Trophoblast cell (in vitro differentiated cells and primary cell): ENCODE measurements around the gene NINJ2.

Experiments
- DNase-seq, 2 donors: peaks; one replicate each; pipeline ENCODE4 v3.0.0-alpha.2; 2016
- H2AFZ ChIP-seq: 2 replicates; pipeline ENCODE4 v1.6.1; 2013; ENCODE audit warnings: low read length, moderate library complexity, mild to moderate bottlenecking; ENCODE audit not compliant: insufficient read depth, poor library complexity
- H2AK5ac ChIP-seq: 2 replicates; pipeline ENCODE4 v1.6.1; 2013; ENCODE audit warnings: mild to moderate bottlenecking, low read length
- H2BK120ac ChIP-seq: 2 replicates; pipeline ENCODE4 v1.6.1; 2013; ENCODE audit warnings: low read length, mild to moderate bottlenecking, moderate library complexity; ENCODE audit not compliant: insufficient read depth, poor library complexity
- H2BK12ac ChIP-seq: 2 replicates; pipeline ENCODE4 v1.6.1; 2013; ENCODE audit warnings: mild to moderate bottlenecking, low read length, moderate library complexity
- H2BK5ac ChIP-seq: 2 replicates; pipeline ENCODE4 v1.6.1; 2013; ENCODE audit warnings: low read length, low read depth, moderate library complexity, mild to moderate bottlenecking; ENCODE audit not compliant: poor library complexity
- H3K14ac ChIP-seq: 2 replicates; pipeline ENCODE4 v1.6.1; 2013; ENCODE audit warnings: mild to moderate bottlenecking, low read length
- H3K18ac ChIP-seq: 2 replicates; pipeline ENCODE4 v1.6.1; 2013; ENCODE audit warnings: mild to moderate bottlenecking, low read length
- H3K23ac ChIP-seq: 2 replicates; pipeline ENCODE4 v1.6.1; 2013; ENCODE audit warnings: low read length
- H3K27ac ChIP-seq: 2 replicates; pipeline ENCODE4 v1.5.1; 2013; ENCODE audit warnings: low read depth, mild to moderate bottlenecking, inconsistent platforms, low read length, moderate library complexity
- H3K27me3 ChIP-seq: 2 replicates; pipeline ENCODE4 v1.6.1; 2013; ENCODE audit warnings: inconsistent platforms, mild to moderate bottlenecking, low read length, moderate library complexity; ENCODE audit not compliant: insufficient read depth
- H3K36me3 ChIP-seq, 2 experiments: 1 replicate in 1 of 2; 2 replicates in 1 of 2; pipeline ENCODE4 v1.6.1; 2013; ENCODE audit warnings: low read length in 2 of 2, mild to moderate bottlenecking in 2 of 2, moderate library complexity in 1 of 2; ENCODE audit not compliant: insufficient read depth in 2 of 2, control insufficient read depth in 1 of 2
- H3K4ac ChIP-seq: 2 replicates; pipeline ENCODE4 v1.6.1; 2013; ENCODE audit warnings: low read depth, mild to moderate bottlenecking, low read length, moderate library complexity
- H3K4me1 ChIP-seq, 2 experiments: 1 replicate in 1 of 2; 2 replicates in 1 of 2; pipeline ENCODE4 v1.6.1; 2013; ENCODE audit warnings: low read length in 2 of 2, mild to moderate bottlenecking in 2 of 2, moderate library complexity in 1 of 2; ENCODE audit not compliant: insufficient read depth in 2 of 2, control insufficient read depth in 1 of 2
- H3K4me2 ChIP-seq: 2 replicates; pipeline ENCODE4 v1.6.1; 2013; ENCODE audit warnings: inconsistent platforms, mild to moderate bottlenecking, low read length, moderate library complexity
- H3K4me3 ChIP-seq: 2 replicates; pipeline ENCODE4 v1.5.1; 2013; ENCODE audit warnings: mild to moderate bottlenecking, low read depth, low read length, inconsistent platforms
- H3K79me1 ChIP-seq: one replicate; pipeline ENCODE4 v1.6.1; 2013; ENCODE audit warnings: low read length
- H3K79me2 ChIP-seq: 2 replicates; pipeline ENCODE4 v1.6.1; 2013; ENCODE audit warnings: low read length, mild to moderate bottlenecking; ENCODE audit not compliant: control insufficient read depth, insufficient read depth, poor library complexity
- H3K9ac ChIP-seq: 2 replicates; pipeline ENCODE4 v1.6.1; 2013; ENCODE audit warnings: mild to moderate bottlenecking, low read length
- H3K9me3 ChIP-seq: 2 replicates; pipeline ENCODE4 v1.6.1; 2013; ENCODE audit warnings: low read depth, mild to moderate bottlenecking, control low read depth, inconsistent platforms, low read length; ENCODE audit not compliant: insufficient read depth
- H4K12ac ChIP-seq: 2 replicates; pipeline ENCODE4 v1.6.1; 2013; ENCODE audit warnings: low read depth, mild to moderate bottlenecking, low read length, moderate library complexity
- H4K8ac ChIP-seq: 2 replicates; pipeline ENCODE4 v1.6.1; 2013; ENCODE audit warnings: low read depth, mild to moderate bottlenecking, low read length, moderate library complexity
- H4K91ac ChIP-seq: one replicate; pipeline ENCODE4 v1.6.1; 2013; ENCODE audit warnings: low read depth, mild to moderate bottlenecking, low read length, moderate library complexity
- WGBS: extraction: QIAGEN DNeasy Blood & Tissue Kit; methylation state at CpG from one replicate; pipeline ENCODE4 v1.1.7; 2013; ENCODE audit warnings: missing lambda C conversion rate; ENCODE audit not compliant: insufficient read length, insufficient coverage; ENCODE audit errors: extremely low coverage; 5-methylcytosine and 5-hydroxymethylcytosine counted together

Gene NINJ2

GRCh38 chr12:541676-542324 lies 121.4 kb downstream of the NINJ2 start:
- Histone ChIP-seq H4K12ac (no peak overlapping the region), H2BK5ac (no peak overlapping the region), H3K4me1 (peaks cover 16 to 18% of the 10 kb centered on the region in 2 experiments), H3K9ac (no peak overlapping the region), H3K79me2 (peaks cover 2% of the 10 kb centered on the region), H3K4me3 (no peak overlapping the region), H3K23ac (no peak overlapping the region), H4K8ac (peak overlapping the region; percentile 37), H2BK120ac (no peak overlapping the region), H3K27me3 (no peaks in the 10 kb centered on the region), H3K27ac (no peak overlapping the region), H3K79me1 (peaks cover 3% of the 10 kb centered on the region), H4K91ac (no peak overlapping the region), H2AK5ac (no peak overlapping the region), H3K18ac (peak overlapping the region; percentile 54), H2AFZ (peak overlapping the region; percentile 25), H3K4ac (no peak overlapping the region), H3K4me2 (no peak overlapping the region), H3K9me3 (no peaks in the 10 kb centered on the region), H3K36me3 (no peaks in the 10 kb centered on the region), H2BK12ac (no peak overlapping the region), H3K14ac (no peak overlapping the region)
- no CpG with 5 or more reads among the region's 9 CpGs for WGBS
- DNase-seq = no peak

GRCh38 chr12:539540-540310 lies 123.5 kb downstream of the NINJ2 start:
- Histone ChIP-seq H2BK5ac (no peak overlapping the region), H3K9me3 (no peaks in the 10 kb centered on the region), H3K9ac (no peak overlapping the region), H3K27me3 (no peaks in the 10 kb centered on the region), H3K36me3 (no peaks in the 10 kb centered on the region), H4K8ac (no peak overlapping the region), H3K14ac (no peak overlapping the region), H4K12ac (no peak overlapping the region), H3K79me1 (peaks cover 3% of the 10 kb centered on the region), H4K91ac (no peak overlapping the region), H3K4me3 (no peak overlapping the region), H3K18ac (no peak overlapping the region), H3K79me2 (peaks cover 2% of the 10 kb centered on the region), H2AFZ (no peak overlapping the region), H3K4me2 (no peak overlapping the region), H3K23ac (no peak overlapping the region), H3K4ac (no peak overlapping the region), H3K27ac (no peak overlapping the region), H3K4me1 (peaks cover 16 to 18% of the 10 kb centered on the region in 2 experiments), H2AK5ac (no peak overlapping the region), H2BK12ac (no peak overlapping the region), H2BK120ac (no peak overlapping the region)
- DNase-seq = no peak
- no CpG with 5 or more reads among the region's 18 CpGs for WGBS

- H3K4me1 ChIP-seq = peaks cover 16 to 18% of the 10 kb centered on the region in 2 experiments
- no peak overlapping the region for H2AK5ac ChIP-seq
- DNase-seq = no peak
- H3K18ac ChIP-seq = no peak overlapping the region
- H4K12ac ChIP-seq = no peak overlapping the region
- no peak overlapping the region for H4K91ac ChIP-seq
- peaks cover 2% of the 10 kb centered on the region for H3K79me2 ChIP-seq
- H3K27me3 ChIP-seq = no peaks in the 10 kb centered on the region
- H3K79me1 ChIP-seq = peaks cover 3% of the 10 kb centered on the region
- H3K36me3 ChIP-seq = no peaks in the 10 kb centered on the region
- H3K9me3 ChIP-seq = no peaks in the 10 kb centered on the region
- no peak overlapping the region for H2AFZ ChIP-seq
- H3K9ac ChIP-seq = no peak overlapping the region
- H3K4me2 ChIP-seq = no peak overlapping the region
- H4K8ac ChIP-seq = no peak overlapping the region
- WGBS = no CpG with 5 or more reads among the region's 10 CpGs
- no peak overlapping the region for H2BK120ac ChIP-seq
- H3K14ac ChIP-seq = no peak overlapping the region
- no peak overlapping the region for H3K4me3 ChIP-seq
- H2BK12ac ChIP-seq = no peak overlapping the region
- H2BK5ac ChIP-seq = no peak overlapping the region
- no peak overlapping the region for H3K4ac ChIP-seq
- H3K23ac ChIP-seq = no peak overlapping the region
- H3K27ac ChIP-seq = no peak overlapping the region
Observed at GRCh38 chr12:538731-539539, 124.3 kb downstream of the NINJ2 start.

GRCh38 chr12:537772-538171 lies 125.5 kb downstream of the NINJ2 start:
- no peak overlapping the region for H2BK12ac ChIP-seq
- H4K12ac ChIP-seq = no peak overlapping the region
- H3K79me2 ChIP-seq = peaks cover 2% of the 10 kb centered on the region
- no peak overlapping the region for H2BK120ac ChIP-seq
- H4K8ac ChIP-seq = no peak overlapping the region
- H3K23ac ChIP-seq = no peak overlapping the region
- peaks cover 15 to 16% of the 10 kb centered on the region in 2 experiments for H3K4me1 ChIP-seq
- no CpG with 5 or more reads among the region's 4 CpGs for WGBS
- no peak overlapping the region for H3K4ac ChIP-seq
- H3K27ac ChIP-seq = no peak overlapping the region
- peaks cover 3% of the 10 kb centered on the region for H3K79me1 ChIP-seq
- no peaks in the 10 kb centered on the region for H3K36me3 ChIP-seq
- H3K18ac ChIP-seq = no peak overlapping the region
- peak; percentile 75 to 87 for DNase-seq
- H2AK5ac ChIP-seq = no peak overlapping the region
- H3K4me2 ChIP-seq = no peak overlapping the region
- no peak overlapping the region for H3K14ac ChIP-seq
- H3K9me3 ChIP-seq = no peaks in the 10 kb centered on the region
- H3K9ac ChIP-seq = no peak overlapping the region
- H3K4me3 ChIP-seq = no peak overlapping the region
- no peak overlapping the region for H4K91ac ChIP-seq
- H2AFZ ChIP-seq = no peak overlapping the region
- H2BK5ac ChIP-seq = no peak overlapping the region
- no peaks in the 10 kb centered on the region for H3K27me3 ChIP-seq
